ENCODE measurements around the gene PHLDB2. TPM values are rescaled to one million over a fixed set of nuclear protein-coding genes. Genes with fewer than 3 reads are reported as not detected.

PHLDB2 gene
- total RNA-seq, 4 donors from 2014 or later, result 23.5 to 81.5 (median 26.2) TPM

DNA sequence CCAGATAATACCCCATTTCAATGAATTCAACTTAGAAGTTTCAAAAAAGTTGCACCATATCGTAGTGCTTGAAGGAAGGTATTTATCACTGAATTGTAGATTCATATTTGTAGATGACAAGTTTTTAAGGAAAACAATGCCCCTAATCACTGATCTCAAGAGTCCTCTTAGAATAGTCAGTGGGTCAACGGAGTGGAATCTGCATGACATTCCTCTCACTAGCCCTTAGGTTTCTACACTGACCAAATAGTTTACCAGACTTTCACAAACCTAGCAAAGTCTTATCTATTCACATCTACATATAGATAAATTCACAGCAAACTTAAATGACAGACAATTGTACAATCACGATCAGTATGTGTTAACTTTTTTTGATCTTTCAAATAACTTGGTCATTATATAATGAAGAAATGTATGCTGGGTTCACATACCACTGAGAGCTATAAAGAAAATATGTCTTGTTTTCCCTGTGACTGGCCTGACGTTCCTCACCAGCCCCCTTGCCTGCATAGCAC lies 35.7 kb upstream of the PHLDB2 start:
- TF ChIP-seq, protein P1, sequence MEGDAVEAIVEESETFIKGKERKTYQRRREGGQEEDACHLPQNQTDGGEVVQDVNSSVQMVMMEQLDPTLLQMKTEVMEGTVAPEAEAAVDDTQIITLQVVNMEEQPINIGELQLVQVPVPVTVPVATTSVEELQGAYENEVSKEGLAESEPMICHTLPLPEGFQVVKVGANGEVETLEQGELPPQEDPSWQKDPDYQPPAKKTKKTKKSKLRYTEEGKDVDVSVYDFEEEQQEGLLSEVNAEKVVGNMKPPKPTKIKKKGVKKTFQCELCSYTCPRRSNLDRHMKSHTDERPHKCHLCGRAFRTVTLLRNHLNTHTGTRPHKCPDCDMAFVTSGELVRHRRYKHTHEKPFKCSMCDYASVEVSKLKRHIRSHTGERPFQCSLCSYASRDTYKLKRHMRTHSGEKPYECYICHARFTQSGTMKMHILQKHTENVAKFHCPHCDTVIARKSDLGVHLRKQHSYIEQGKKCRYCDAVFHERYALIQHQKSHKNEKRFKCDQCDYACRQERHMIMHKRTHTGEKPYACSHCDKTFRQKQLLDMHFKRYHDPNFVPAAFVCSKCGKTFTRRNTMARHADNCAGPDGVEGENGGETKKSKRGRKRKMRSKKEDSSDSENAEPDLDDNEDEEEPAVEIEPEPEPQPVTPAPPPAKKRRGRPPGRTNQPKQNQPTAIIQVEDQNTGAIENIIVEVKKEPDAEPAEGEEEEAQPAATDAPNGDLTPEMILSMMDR (IDR thresholded peaks at IDR 0.05), result no peak
- no peak for TF ChIP-seq POLR2A (IDR thresholded peaks at IDR 0.05)
- no peak overlapping the region for H3K4me3 ChIP-seq (ENCODE audit: low read depth, poor library complexity, severe bottlenecking)
- DNase-seq (ENCODE audit: low spot score in 2 of 2), result no peak
- WGBS, 2 donors, result 86 to 91% methylated on average over 4 of the region's 4 CpGs
- intact Hi-C loops (cut with DNase I; ENCODE audit: low total_unique reads), result no loop called here

DNA sequence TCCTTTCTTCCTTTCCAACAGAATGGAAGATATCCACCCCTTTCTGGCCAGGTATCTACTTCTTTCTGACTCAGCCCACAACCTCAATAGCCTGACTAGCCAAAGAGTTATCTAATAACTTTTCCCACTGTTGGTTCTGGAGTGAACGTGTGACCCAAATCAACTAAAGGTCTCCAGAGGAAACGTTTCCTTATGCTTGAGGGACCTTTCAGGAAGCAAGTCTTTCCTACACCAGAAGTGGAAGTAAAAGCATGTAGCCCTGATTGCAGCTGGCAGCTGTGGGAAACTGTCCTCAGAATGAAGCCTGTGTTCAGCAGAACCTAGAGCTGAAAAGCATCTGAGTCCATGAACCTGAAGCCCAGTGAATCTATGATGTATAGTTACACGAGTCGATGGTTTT lies 34.7 kb upstream of the PHLDB2 start:
- TF ChIP-seq, protein P1 (IDR thresholded peaks at IDR 0.05), result no peak
- TF ChIP-seq POLR2A (IDR thresholded peaks at IDR 0.05), result no peak
- intact Hi-C loops (cut with DNase I; ENCODE audit: low total_unique reads), result no loop called here
- WGBS, 2 donors, result 64 to 74% methylated on average over 4 of the region's 4 CpGs
- H3K4me3 ChIP-seq (ENCODE audit: low read depth, poor library complexity, severe bottlenecking), result no peak overlapping the region
- no peak for DNase-seq (ENCODE audit: low spot score in 2 of 2)

DNA sequence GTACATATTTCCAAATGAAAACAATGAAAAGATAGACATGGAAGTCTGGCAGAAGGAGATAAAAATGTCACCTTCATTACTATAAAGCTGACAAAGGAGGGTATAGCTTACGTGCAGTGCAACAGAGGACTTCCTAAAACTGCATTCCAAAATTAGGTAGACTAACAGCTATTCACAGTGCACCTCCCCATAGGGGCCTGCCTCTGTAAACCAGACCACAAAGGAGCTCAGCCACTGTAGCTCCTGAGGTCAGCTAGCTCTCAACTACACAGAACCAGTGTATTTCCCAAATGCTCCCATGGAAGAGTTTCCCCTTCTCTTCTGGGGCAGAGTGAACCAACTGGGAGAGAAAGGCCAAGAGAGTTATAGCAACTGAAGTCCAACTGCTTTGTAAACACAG lies 31.2 kb upstream of the PHLDB2 start:
- no peak for DNase-seq (ENCODE audit: low spot score in 2 of 2)
- no peak overlapping the region for H3K4me3 ChIP-seq (ENCODE audit: low read depth, poor library complexity, severe bottlenecking)
- WGBS, 2 donors, result 92 to 94% methylated on average over 1 of the region's 1 CpG
- TF ChIP-seq, protein P1 (IDR thresholded peaks at IDR 0.05), result no peak
- TF ChIP-seq POLR2A (IDR thresholded peaks at IDR 0.05), result no peak
- intact Hi-C loops (cut with DNase I; ENCODE audit: low total_unique reads), result no loop called here

DNA sequence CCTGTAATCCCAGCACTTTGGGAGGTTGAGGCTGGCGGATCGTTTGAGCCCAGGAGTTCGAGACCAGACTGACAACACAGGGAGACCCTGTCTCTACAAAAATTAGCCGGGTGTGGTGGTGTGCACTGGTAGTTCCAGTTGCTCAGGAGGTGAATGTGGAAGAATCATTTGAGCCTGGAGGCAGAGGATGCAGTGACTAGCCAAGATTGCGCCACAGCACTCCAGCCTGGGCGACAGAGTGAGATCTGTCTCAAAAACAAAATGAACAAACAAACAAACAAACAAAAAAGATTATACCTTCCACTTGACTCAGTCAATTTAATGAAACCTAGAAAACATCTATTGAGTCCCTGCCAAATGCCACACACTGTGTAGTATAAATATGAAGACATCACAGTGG lies 30.5 kb upstream of the PHLDB2 start:
- no peak for TF ChIP-seq POLR2A (IDR thresholded peaks at IDR 0.05)
- H3K4me3 ChIP-seq (ENCODE audit: low read depth, poor library complexity, severe bottlenecking), result no peak overlapping the region
- intact Hi-C loops (cut with DNase I; ENCODE audit: low total_unique reads), result no loop called here
- DNase-seq (ENCODE audit: low spot score in 2 of 2), result no peak
- WGBS, 2 donors, result 87 to 89% methylated on average over 6 of the region's 6 CpGs

DNA sequence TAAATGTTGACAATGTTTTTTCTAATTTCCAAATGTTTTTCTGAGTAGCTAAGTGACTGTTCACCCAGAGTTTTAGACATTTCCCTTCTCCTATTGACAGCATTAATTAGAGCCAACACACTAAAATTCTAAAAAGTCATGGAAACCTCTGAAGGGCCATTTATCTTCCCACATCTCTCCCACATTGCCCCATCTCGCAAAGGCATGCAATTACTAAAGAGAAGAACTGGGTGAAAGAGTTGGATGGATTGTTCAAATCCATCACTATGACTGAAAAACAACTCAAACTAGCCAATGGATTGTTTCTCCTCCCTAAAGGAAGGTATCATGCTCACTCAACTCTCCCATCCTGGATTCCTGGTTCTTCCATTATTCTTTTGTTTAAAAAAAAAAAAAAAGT lies 30.0 kb upstream of the PHLDB2 start:
- intact Hi-C loops (cut with DNase I; ENCODE audit: low total_unique reads), result no loop called here
- H3K4me3 ChIP-seq (ENCODE audit: low read depth, poor library complexity, severe bottlenecking), result no peak overlapping the region
- DNase-seq (ENCODE audit: low spot score in 2 of 2), result no peak
- TF ChIP-seq, protein P1 (IDR thresholded peaks at IDR 0.05), result no peak
- no peak for TF ChIP-seq POLR2A (IDR thresholded peaks at IDR 0.05)
- WGBS, 2 donors, result 76 to 78% methylated on average over 1 of the region's 1 CpG

DNA sequence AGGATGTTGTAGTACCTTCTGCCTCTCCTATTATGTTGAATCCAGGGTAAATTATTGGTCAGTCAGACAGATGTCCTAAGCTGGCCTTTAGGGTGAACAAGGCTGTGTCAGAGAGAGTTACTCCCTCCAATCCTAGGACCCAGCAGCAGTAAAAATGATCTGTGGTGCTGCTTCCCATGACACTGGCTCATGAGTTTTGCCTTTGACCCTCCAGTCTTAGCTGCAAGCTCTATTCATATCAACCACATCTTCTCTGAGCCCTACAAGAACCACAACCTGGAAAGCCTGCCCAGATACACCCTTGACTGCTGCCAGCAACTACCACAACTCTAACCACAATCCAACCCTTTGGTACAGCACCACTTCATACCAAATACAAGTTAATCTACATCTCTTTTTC lies 27.2 kb upstream of the PHLDB2 start:
- DNase-seq (ENCODE audit: low spot score in 2 of 2), result no peak
- intact Hi-C loops (cut with DNase I; ENCODE audit: low total_unique reads), result no loop called here
- TF ChIP-seq, protein P1 (IDR thresholded peaks at IDR 0.05), result no peak
- TF ChIP-seq POLR2A (IDR thresholded peaks at IDR 0.05), result no peak
- H3K4me3 ChIP-seq (ENCODE audit: low read depth, poor library complexity, severe bottlenecking), result no peak overlapping the region

Measured in lower leg skin (tissue), 4 donors.